Heart left ventricle (tissue), 13 donors: ENCODE measurements around the gene SHROOM3.

ENCODE experiments used
- POLR2A ChIP-seq, 2 donors: fragments of 450-650 bp; IDR thresholded peaks; one replicate each; pipeline ENCODE4 v1.6.1; 2017; ENCODE audit warnings: antibody characterized with exemption in 2 of 2, mild to moderate bottlenecking in 2 of 2, moderate library complexity in 2 of 2
- TF ChIP-seq, protein P1 (sequence below), 12 donors: fragments of 200-600 bp; sonication (generic) in 4 of 12; IDR thresholded peaks; one replicate each; pipeline versions ENCODE4 v1.5.0 to v1.8.0; 2018 to 2022; ENCODE audit warnings: antibody characterized with exemption in 12 of 12, mild to moderate bottlenecking in 5 of 12
- donor health status: ischemic (EF 13 %, LVEDD 7.1; RV severe dilation, severe dysfunction).
- donor health status: DM: no; HTN: yes; CAD: no.
- donor health status: DM: no; HTN: no; CAD: no.
- donor health status: ischemic (EF 25% LVEDD 6.9; RV normal size, moderate dysfunction).
- donor health status: ischemic (EF 25% LVEDD 5.7; RV mildly dilated, moderate dysfunction).
- donor health status: ischemic (EF 35%, LVEDD 5.7; RV mildly dilated, moderate dysfunction).
- donor health status: nonischemic (EF 11% LVEDD 7.7; RV severe dilation, severe dysfunction).
- donor health status: DM: yes; HTN: yes; CAD: no.
- donor health status: PGD.
- donor health status: ischemic (EF 29% LVEDD 5.4; RV normal size, mild dysfunction).
- donor health status: nonischemic (EF 23%, LVEDD 6.1; RV moderate dilation, normal function).

DNA sequence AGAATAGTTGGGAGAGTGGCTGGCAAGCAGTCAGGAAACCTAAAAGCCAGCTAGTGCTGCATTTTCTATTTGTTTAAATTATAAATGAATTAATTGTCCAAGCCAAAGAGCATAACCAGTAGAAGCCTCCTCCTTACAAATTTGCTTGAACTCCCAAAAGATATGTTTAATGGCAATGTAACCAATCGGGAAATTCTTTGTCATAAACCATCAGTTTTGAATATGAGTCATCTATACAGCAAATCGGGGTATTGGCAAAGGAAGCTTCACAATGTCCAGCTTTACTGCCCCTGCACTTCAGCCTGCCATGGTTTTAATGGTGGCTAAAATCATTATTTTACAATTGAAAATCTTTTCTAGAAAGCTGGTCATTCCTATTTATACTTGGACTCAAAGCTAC, 216.6 kb downstream of the SHROOM3 start:
- TF ChIP-seq, protein P1, sequence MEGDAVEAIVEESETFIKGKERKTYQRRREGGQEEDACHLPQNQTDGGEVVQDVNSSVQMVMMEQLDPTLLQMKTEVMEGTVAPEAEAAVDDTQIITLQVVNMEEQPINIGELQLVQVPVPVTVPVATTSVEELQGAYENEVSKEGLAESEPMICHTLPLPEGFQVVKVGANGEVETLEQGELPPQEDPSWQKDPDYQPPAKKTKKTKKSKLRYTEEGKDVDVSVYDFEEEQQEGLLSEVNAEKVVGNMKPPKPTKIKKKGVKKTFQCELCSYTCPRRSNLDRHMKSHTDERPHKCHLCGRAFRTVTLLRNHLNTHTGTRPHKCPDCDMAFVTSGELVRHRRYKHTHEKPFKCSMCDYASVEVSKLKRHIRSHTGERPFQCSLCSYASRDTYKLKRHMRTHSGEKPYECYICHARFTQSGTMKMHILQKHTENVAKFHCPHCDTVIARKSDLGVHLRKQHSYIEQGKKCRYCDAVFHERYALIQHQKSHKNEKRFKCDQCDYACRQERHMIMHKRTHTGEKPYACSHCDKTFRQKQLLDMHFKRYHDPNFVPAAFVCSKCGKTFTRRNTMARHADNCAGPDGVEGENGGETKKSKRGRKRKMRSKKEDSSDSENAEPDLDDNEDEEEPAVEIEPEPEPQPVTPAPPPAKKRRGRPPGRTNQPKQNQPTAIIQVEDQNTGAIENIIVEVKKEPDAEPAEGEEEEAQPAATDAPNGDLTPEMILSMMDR (IDR thresholded peaks at IDR 0.05) = no peak
- TF ChIP-seq POLR2A (IDR thresholded peaks at IDR 0.05) = no peak
